CD4-positive, alpha-beta T cell treated with Interleukin-15 for 1 hour (primary cell): Measurements from ENCODE around the gene SLC25A29.
"Not testable (repeated sequence)": the region's sequence is repeated elsewhere in the genome, so short reads cannot be mapped to it uniquely, and the experiment has no call there.

Source experiments
- DNase-seq: peaks from one replicate; pipeline ENCODE4 v3.0.0-alpha.2; 2020

SLC25A29 gene

GRCh38 chr14:100309028-100309737 is 2.9 kb upstream of the SLC25A29 start:
- DNase-seq = no peak

GRCh38 chr14:100308427-100308792 is 2.2 kb upstream of the SLC25A29 start:
- not testable (repeated sequence) for DNase-seq

- no peak for DNase-seq
Observed at GRCh38 chr14:100307766-100308426, 1.7 kb upstream of the SLC25A29 start.

DNA sequence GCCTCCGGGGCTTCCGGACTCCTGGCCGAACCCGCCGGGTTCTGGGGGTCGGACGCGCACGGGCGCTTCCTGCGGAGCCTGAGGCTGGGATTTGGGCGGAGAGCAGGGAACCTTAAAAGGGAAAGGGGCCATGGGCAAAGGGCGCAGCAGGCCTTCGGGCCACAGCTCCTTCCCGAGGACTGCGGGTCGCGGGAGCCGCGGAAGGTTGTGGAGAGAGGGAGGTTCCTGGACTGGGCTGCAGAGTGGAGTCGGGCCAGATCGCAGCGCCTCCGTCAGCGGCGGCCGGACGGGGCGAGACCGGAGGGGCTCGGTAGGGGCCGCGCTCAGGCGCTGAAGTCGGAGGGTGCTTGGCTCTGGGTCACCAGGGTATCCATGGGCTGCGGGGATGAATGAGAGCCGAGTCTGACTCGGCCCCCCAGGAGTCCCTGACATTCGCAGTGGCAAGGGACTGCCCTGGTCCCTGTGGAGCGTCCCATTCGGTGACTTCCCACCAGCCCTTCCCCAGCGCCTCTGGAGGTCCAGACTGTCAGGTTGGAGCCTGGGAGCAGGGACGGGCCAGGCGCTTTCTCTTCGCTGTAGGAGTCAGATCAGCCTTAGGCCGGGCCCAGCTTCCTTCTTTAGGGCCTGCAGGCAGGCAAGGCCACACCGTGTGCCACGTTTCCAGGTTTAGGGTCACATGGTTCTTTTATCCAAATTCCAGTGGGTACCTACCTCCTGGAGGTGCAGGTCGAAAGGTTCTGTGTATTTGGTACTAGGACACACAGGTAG is 938 bp upstream of the SLC25A29 start:
- no peak for DNase-seq

- no peak for DNase-seq
Observed at GRCh38 chr14:100305324-100306100, 732 bp downstream of the SLC25A29 start.

DNA sequence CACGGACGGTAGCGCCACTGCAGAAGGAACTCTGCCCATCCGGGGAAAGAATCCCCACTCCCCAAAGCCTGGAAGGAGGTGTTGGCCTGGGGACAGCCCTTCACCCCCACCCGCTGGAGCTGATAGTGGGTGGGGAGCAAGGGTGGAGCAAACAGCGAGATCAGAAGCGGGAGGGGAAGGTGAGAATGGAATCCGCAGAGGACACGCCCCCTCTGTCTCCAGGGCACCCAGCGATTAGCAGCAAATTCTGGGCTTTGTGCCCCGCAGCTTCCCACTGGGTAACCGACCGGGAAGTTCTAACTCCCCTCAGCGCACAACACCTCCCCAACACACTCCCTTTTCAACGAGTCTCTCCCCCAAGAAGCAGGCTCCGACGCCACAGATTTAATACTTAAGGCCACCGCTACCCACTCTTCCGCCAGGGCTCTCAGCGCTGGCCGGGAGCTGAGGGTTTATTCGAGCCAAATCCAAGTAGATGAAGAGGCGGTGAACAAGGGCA is 1.4 kb downstream of the SLC25A29 start:
- no peak for DNase-seq

DNA sequence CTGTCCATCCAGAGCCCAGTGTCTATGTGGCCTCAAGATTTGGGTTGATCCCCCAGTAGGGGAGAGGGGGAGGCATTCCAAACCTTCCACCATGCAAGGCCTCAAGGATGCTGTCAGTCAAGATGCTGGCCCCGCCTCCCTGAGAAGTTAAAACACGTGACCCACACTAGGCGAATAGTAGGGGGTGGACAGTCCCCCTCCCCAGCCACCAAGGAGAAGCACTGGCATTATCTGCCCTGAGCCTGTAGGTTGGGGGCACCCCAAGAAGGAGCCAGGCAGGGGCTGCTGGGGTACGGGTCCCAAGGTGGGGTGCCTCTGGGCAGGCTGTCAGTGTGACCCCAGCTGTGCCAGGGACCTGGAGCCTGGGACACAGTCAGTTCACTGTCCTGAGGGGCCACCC is 2.3 kb downstream of the SLC25A29 start:
- DNase-seq = no peak

DNA sequence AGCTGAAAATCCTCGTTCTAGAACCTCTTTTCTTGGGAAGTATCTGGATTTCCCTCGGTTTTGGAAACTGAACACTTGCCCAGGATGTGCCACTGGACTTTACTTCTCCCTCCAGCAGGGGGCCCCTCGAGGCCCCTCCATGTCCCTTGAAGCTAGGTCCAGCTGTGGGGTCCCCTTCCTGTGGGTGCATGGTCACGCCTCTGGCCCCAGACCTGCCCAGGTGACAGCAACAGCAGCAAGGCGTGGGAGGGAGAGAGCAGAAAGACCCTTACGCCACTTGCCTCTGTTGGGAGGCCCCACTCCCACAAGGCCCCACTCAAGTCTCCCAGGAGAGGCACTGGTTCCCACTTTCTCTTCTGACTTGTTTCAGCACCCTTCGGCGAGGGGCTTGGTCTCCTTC is 3.1 kb downstream of the SLC25A29 start:
- no peak for DNase-seq

DNA sequence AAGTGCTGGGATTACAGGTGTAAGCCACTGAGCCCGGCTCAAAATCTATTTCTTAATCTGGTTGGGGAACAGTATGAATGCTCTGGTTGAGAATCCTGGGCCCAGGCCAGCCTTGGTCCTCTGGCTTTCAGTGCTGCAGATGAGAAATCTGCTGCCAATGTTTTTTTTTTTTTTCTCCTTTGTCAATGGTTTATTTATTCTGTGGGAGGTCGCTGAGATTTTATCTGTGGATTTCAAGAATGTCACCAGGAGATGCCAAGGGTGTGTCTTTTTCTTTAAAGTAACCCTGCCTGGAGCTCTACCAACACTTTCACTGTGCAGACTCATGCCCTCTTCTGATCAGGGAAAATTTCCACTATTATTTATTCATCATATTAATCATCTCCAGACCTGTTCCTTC is 3.6 kb downstream of the SLC25A29 start:
- no peak for DNase-seq

DNA sequence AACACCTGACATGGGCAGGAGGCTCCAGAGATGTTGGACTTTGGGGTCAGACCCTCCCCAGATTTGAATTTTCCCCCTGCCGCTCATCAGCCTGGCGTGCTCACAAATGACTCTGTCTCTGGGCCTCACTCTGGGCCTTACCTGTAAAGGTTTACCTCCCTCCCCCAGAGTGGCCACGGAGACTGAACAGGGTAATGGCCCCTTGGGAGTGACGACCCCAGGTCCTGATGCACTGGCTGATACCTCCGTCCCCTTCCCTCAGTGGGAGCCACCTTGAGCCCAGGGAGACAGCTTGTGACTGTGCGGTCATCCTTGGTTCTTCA is 7.0 kb downstream of the SLC25A29 start:
- DNase-seq = no peak

DNA sequence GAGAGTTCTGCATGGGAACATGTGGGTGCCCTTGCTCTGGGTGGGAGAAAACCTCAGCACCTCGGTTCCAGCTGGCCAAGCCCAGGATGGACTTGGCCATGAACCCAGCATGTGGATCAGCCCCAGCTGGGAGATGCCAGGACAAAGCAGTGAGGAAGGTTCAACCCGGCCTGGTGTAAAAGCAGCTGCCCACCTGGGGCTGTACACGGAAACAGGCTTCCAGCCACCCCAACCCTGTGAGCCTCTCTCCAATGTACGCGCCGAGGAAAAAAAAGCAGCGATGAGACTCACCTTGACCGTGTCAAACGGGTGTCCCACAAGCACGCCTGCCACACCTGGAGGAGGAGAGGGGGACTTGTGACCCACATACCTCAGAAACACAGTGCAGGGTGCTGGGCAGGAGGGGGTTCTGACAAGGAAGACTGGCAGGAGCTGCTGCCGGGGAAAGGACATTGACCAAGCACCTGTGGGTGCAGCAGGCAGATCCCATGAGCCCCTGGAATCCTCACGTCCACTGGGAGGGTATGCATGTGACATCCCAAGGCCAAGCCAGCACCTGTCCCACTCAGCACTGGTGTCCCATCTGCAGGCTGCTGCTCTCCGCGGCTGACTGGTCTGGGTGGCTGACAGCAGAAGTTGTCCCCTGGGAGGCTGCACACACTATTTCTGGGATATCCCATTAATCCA is 7.5 kb downstream of the SLC25A29 start:
- peak; percentile 15 for DNase-seq

DNA sequence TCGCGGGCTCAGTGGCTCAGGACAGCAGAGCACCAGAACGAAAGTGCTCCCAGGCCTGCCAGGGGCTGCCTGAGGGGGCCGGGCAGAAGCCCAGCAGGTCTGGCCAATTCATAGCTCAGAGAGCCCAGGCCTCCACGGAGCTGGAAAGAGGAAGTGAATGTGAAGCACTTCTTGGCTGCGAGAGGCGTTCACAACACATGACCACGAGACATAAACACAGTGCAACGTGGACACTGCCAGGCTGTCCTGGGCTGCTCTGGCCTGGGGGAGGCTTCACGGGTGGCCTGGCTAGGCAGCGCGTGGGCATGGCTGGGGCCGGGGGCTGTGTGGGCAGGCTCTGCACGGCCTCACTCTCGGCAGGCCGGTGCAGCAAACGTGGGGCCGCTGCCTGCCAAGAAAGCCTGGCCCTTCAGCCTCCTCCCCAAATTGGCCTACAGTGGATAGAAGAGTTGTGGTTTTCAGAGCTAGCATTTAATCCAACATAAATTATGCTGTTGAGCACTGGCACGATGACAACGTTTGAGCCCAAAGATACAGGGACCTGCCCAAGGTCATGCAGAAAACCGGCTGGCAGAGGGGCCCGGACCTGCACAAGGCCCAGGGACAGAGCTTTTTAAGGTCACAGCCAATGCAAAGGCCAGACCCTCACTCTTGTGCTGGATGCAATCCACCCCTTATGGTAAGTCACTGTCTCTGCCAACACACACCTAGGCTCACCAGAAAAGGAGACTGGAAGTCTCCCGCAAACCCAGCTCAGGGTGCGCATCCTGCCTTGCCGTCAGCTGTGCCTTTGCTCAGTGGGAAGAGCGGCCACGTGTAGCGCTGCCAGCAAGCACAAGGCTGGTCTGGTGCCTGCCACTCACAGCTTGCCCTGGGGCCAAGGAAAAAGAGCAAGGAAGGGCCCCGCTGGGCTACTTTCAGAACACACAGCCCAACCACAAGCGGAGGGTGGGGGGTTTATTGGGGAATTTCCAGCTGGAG is 8.6 kb downstream of the SLC25A29 start:
- peak; percentile 65 for DNase-seq

DNA sequence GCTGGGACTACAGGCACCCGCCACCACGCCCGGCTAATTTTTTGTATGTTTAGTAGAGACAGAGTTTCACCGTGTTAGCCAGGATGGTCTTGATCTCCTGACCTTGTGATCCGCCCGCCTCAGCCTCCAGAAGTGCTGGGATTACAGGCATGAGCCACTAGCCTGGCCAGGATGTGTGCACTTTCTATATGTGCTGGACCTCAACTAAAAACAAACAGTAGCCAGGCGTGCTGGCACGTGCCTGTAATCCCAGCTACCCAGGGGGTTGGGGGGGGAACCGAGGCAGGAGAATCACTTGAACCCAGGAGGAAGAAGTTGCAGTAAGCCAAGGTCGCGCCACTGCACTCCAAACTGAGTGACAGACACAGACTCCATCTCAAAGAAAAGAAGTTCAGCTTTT is 9.5 kb downstream of the SLC25A29 start:
- DNase-seq = not testable (repeated sequence)

- DNase-seq = no peak
Observed at GRCh38 chr14:100296106-100296651, 10.1 kb downstream of the SLC25A29 start.

DNA sequence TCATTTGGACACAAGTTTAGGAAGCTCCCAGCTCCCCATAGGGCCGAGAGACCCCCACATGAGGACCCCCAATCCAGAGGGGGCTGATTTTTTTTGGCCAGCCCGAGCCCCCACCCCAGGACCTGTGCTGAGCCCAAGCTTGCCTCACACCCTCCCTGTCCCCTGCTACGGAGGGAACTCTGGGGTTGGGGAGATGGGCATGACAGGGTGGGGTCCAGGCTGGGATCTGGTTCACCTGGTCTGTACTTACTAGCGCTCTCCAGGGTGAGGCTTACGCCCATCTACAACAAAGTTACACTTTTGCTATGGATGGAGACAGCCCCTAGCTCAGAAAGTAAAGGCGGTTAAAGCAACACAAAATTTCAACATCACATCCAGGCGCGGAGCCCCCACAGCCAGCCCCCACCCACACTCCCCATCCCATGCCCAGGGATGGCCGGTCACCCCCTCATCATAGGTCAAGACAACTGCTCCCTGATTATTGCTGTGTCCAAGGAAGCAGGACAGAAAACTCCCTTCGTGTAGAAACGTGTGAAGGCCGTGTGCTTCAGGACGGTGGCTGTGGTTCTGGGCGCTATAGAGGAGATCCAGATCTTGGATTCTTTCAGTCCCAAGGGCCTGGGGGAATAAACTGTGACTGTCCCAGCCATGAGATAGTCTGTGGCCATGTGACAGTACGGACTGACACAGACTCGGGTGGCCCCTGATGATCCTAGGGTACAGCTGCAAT is 10.7 kb downstream of the SLC25A29 start:
- no peak for DNase-seq

DNA sequence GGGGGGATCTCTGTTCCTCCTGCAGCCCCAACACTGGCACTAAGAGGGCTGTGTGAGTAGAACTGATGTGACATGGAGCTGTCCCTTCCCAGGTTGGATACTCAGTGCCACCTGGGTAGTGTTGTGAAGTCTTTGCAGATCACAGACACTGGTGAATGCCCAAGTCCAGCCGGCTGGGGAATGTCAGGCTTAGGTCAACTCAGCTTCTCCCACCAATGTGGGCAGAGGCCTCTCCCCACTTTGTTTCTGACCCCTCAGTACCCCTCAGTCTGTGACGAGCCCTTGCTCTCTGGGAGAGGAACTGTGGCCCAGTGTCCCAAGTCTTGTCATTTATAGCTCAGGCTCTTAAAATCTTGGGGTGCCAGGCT is 11.3 kb downstream of the SLC25A29 start:
- no peak for DNase-seq

DNA sequence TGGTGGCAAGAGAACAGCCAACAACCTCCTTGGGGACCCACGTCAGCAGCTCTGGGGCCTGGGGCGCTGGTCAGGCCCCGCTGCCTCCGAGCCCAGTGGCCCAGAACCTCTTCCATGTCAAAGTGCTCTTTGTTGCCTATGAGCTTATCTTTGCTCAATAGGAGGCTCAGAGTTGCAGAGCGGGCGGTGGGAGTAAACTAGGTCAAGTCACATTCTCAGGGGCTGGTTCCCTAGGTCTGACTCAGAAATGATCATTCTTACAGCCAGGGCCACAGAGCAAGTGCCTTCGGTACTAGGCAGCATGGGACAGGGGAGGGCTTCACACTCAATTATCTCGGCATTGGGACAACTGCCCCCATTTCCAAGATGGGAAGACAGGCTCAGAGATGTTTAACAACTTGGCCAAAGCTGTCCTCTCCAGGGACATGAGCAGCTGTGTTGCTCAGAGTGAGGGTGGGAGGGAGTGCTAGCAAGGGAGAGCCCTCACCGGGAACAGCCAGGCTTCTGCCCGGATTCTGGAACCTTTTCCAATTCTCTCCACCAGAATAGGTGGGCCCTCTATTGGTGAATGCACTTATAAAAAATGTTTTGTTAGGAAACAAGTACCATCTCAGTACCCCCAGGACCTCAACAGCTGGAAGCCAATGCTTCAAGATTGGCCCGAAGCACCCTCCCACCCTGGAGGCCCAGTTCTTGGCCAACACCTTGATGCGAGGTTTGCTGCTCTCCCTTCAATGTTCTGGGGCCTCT is 11.9 kb downstream of the SLC25A29 start:
- DNase-seq = no peak

- no peak for DNase-seq
Observed at GRCh38 chr14:100293497-100294212, 12.6 kb downstream of the SLC25A29 start.
